ENCODE data around the gene NCR1.
"Not testable (repeated sequence)": the region's sequence is repeated elsewhere in the genome, so short reads cannot be mapped to it uniquely, and the experiment has no call there.

Gene NCR1

DNA sequence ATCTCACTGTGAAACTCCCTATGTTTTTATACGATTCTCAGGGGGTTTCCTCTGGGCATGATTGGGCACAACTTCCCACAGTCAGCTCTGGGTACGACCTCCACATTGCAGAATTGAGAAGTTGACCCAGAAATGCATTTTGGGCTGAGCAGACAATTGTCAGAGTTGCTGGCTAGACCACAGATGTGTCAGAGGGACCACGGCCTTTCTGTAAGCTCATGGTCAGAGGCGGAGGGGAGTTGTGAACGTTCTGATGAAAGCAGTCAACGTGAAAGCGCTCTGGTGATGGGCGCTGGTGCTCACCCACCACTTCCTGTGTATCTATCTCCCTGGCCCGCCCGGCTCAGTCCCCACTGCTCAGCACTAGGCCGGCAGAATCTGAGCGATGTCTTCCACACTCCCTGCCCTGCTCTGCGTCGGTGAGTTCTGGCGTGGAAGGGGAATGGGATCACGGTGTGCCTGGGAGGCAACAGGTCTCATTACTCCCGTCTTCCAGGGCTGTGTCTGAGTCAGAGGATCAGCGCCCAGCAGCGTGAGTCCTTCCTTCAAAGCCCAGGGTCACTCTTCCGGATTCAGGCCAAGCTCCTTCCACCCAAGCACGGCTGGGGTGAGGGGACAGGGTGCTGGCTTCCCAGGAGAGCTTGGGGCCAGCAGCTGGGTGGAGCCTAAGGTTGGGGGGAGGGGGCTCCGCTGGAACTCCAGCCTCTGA, at the start of gene NCR1:
Gene NCR1 (plus strand): TSS at position 346 of the 709 bp plus-strand sequence. CDS start 40 bp downstream, at position 386.
- FAIRE-seq: no peak
- TF ChIP-seq, protein P1, sequence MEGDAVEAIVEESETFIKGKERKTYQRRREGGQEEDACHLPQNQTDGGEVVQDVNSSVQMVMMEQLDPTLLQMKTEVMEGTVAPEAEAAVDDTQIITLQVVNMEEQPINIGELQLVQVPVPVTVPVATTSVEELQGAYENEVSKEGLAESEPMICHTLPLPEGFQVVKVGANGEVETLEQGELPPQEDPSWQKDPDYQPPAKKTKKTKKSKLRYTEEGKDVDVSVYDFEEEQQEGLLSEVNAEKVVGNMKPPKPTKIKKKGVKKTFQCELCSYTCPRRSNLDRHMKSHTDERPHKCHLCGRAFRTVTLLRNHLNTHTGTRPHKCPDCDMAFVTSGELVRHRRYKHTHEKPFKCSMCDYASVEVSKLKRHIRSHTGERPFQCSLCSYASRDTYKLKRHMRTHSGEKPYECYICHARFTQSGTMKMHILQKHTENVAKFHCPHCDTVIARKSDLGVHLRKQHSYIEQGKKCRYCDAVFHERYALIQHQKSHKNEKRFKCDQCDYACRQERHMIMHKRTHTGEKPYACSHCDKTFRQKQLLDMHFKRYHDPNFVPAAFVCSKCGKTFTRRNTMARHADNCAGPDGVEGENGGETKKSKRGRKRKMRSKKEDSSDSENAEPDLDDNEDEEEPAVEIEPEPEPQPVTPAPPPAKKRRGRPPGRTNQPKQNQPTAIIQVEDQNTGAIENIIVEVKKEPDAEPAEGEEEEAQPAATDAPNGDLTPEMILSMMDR (IDR thresholded peaks at IDR 0.05; ENCODE audit: insufficient read depth, missing control alignments): no peak
- no peak for DNase-seq (ENCODE audit: insufficient read length, low spot score)

DNA sequence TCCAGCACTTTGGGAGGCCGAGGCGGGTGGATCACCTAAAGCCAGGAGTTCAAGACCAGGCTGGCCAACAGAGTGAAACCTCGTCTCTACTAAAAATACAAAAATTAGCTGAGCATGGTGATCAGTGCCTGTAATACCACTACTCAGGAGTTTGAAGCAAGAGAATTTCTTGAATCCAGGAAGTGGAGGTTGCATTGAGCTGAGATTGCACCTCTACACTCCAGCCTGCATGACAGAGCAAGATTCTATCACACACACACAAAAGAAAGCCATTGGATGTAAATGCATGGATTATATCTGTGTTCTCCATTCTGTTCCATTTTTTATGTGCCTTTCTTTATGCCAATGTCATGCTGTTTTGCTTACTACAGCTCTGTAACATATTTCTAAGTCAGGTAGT, 47.5 kb upstream of the NCR1 start:
- FAIRE-seq; DNase-seq (ENCODE audit: insufficient read length, low spot score): not testable (repeated sequence)

GRCh38 chr19:54859421-54859820, 46.5 kb upstream of the NCR1 start:
- not testable (repeated sequence) for DNase-seq (ENCODE audit: insufficient read length, low spot score); FAIRE-seq

- not testable (repeated sequence) for FAIRE-seq
Measured at GRCh38 chr19:54863459-54863858, 42.5 kb upstream of the NCR1 start.

DNA sequence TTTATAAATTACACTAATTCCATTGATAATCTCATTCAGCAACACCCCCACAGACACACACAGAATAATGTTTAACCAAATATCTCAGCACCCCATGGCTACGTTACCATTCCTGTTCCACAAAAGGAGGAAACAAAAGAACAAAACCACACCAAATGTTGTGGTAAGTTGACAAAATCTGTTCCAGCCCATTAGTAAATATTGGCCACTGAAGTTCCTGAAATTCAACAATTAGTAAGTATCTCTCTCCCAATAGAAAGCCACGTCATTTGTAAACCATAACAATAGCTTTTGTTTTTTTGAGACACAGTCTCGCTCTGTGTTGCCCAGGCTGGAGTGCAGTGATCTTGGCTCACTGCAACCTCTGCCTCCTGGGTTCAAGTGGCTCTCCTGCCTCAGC, 34.3 kb upstream of the NCR1 start:
- FAIRE-seq (no peak), DNase-seq (ENCODE audit: insufficient read length, low spot score) (no peak)
- TF ChIP-seq, protein P1 (IDR thresholded peaks at IDR 0.05; ENCODE audit: insufficient read depth, missing control alignments): no peak

More at GRCh38 chr19:54863459-54863858, 42.5 kb upstream of the NCR1 start:
- not testable (repeated sequence) for DNase-seq (ENCODE audit: insufficient read length, low spot score)

- DNase-seq (ENCODE audit: insufficient read length, low spot score): no peak
- TF ChIP-seq, protein P1 (IDR thresholded peaks at IDR 0.05; ENCODE audit: insufficient read depth, missing control alignments): no peak
- FAIRE-seq: no peak
Measured at GRCh38 chr19:54873990-54874389, 32.0 kb upstream of the NCR1 start, which contains the start of gene FCAR. Gene FCAR (plus strand): TSS chr19:54874235. CDS start chr19:54874290, 55 bp downstream.

DNA sequence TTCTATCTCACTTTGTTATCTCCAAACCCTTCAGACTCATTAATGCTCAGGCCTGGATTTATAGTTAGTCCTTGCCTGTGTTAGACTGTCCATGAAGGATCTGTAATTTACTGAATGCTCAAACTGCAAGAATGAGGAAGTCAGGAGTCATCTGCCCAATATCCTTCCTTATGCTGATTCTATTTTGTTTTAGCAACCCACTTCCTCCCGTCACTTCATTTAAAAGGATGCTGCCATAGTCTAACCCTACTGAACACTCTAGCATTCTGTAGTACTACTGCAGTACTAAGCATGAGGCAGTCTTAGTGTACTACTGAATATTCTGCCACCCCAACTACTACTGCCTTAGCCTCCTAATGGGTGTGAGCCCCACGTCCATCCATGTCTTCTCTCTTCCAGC, 30.4 kb upstream of the NCR1 start:
- TF ChIP-seq, protein P1 (IDR thresholded peaks at IDR 0.05; ENCODE audit: insufficient read depth, missing control alignments): no peak
- DNase-seq (ENCODE audit: insufficient read length, low spot score): no peak
- no peak for FAIRE-seq

DNA sequence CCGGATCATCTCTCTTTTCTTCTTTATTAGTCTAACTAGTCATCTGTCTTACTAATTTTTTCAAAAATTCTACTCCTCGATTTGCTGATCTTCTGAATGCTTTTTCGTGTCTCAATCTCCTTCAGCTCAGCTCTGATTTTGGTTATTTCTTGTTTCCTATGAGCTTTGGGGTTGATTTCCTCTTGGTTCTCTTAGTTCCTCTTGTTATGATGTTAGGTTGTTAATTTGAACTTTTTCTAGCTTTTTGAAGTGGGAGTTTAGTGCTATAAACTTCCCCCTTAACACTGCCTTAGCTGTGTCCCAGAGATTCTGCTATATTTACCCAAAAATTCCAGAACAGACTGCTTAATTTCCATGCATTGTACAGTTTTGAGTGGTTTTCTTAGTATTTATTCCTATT, 28.5 kb upstream of the NCR1 start:
- DNase-seq (ENCODE audit: insufficient read length, low spot score): no peak
- FAIRE-seq: no peak
- TF ChIP-seq, protein P1 (IDR thresholded peaks at IDR 0.05; ENCODE audit: insufficient read depth, missing control alignments): no peak

- DNase-seq (ENCODE audit: insufficient read length, low spot score) (no peak), FAIRE-seq (no peak)
- TF ChIP-seq, protein P1 (IDR thresholded peaks at IDR 0.05; ENCODE audit: insufficient read depth, missing control alignments): no peak
Measured at GRCh38 chr19:54881884-54882283, 24.1 kb upstream of the NCR1 start.

Data from D721Med (cell line).